ENCODE results near the gene TAF4.

GRCh38 chr20:61925555-61926252 is 140.0 kb downstream of the TAF4 start:
- TF ChIP-seq IKZF3 (tag by site-specific recombination; IDR thresholded peaks at IDR 0.05) (no peak), PRDM1 (tag by site-specific recombination; IDR thresholded peaks at IDR 0.05) (no peak), CTCF (tag by site-specific recombination; IDR thresholded peaks at IDR 0.05) (no peak), ZNF37A (tag by site-specific recombination; IDR thresholded peaks at IDR 0.05) (no peak), ZNF274 (IDR thresholded peaks at IDR 0.05; ENCODE audit: low read length) (no peak), ZNF274 (tag by site-specific recombination; IDR thresholded peaks at IDR 0.05; ENCODE audit: borderline replicate concordance) (no peak), ZBTB1 (tag by site-specific recombination; IDR thresholded peaks at IDR 0.05) (no peak), OSR2 (tag by site-specific recombination; IDR thresholded peaks at IDR 0.05) (peak; percentile 27; the same call in 1 of the 2 replicates), ZNF23 (tag by site-specific recombination; IDR thresholded peaks at IDR 0.05; ENCODE audit: borderline replicate concordance) (no peak), ZNF362 (tag by site-specific recombination; IDR thresholded peaks at IDR 0.05) (no peak), ZFP41 (tag by site-specific recombination; IDR thresholded peaks at IDR 0.05; ENCODE audit: borderline replicate concordance) (no peak)

Measured in HEK293 (cell line).